Thoracic aorta (tissue), 2 donors: Measurements from ENCODE around the gene ENKD1. TPM values are rescaled to one million over a fixed set of nuclear protein-coding genes. Genes with fewer than 3 reads are reported as not detected.

Experiments
- ATAC-seq: fragments of 150-250 bp; one replicate; pipeline ENCODE4 v1.8.0; 2017; ENCODE audit warnings: low read depth; ENCODE audit not compliant: insufficient number of reproducible peaks, low FRiP score
- DNase-seq: peaks from one replicate; pipeline ENCODE4 v3.0.0-alpha.2; 2020; ENCODE audit warnings: low spot score
- H3K27ac ChIP-seq, 2 donors: fragments of 200-600 bp; sonication (generic); 1 replicate in 1 of 2; 2 replicates in 1 of 2; pipeline ENCODE4 v1.5.1; 2016; ENCODE audit warnings: mild to moderate bottlenecking in 2 of 2, moderate library complexity in 2 of 2
- H3K27me3 ChIP-seq: fragments of 200-600 bp; sonication (generic); replicated peaks from 2 replicates; pipeline ENCODE4 v1.6.0; 2016; ENCODE audit warnings: mild to moderate bottlenecking; ENCODE audit not compliant: insufficient read depth
- H3K36me3 ChIP-seq: fragments of 200-600 bp; sonication (generic); one replicate; pipeline ENCODE4 v1.5.1; 2016
- H3K4me1 ChIP-seq, 2 donors: fragments of 200-600 bp; sonication (generic); 1 replicate in 1 of 2; 2 replicates in 1 of 2; pipeline versions ENCODE4 v1.5.1 to v1.6.0; 2016; ENCODE audit warnings: low read depth in 2 of 2, mild to moderate bottlenecking in 1 of 2; ENCODE audit not compliant: control insufficient read depth in 1 of 2
- H3K4me3 ChIP-seq: fragments of 200-600 bp; sonication (generic); 2 replicates; pipeline ENCODE4 v1.5.1; 2016; ENCODE audit warnings: mild to moderate bottlenecking
- H3K9me3 ChIP-seq: fragments of 200-600 bp; sonication (generic); 2 replicates; pipeline ENCODE4 v1.5.1; 2016
- CTCF ChIP-seq: fragments of 200-600 bp; sonication (generic); IDR thresholded peaks from one replicate; pipeline ENCODE4 v1.5.1; 2019; ENCODE audit warnings: antibody characterized with exemption
- total RNA-seq, 2 donors: library from RNA; depleted of rRNA; stranded (reverse); fragments of >200 nt; gene quantifications; one replicate each; pipeline versions ENCODE4 v1.1.0 to v1.2.3, GENCODE V29; 2016

The ENKD1 gene
- total RNA-seq, 2 donors from 2014 or later: 15.4 to 17.6 TPM

- Histone ChIP-seq H3K9me3 (no peaks in the 10 kb centered on the region), H3K36me3 (no peaks in the 10 kb centered on the region), H3K4me3 (no peak overlapping the region), H3K4me1 (no peaks in the 10 kb centered on the region), H3K27ac (no peak overlapping the region), H3K27me3 (no peaks in the 10 kb centered on the region)
- DNase-seq: no peak
- TF ChIP-seq CTCF: no peak
- ATAC-seq: no peak
These were observed 37.1 kb upstream of the ENKD1 start for GRCh38 chr16:67703626-67704025.

GRCh38 chr16:67702130-67702529 lies 35.6 kb upstream of the ENKD1 start:
- H3K27ac ChIP-seq: no peak overlapping the region
- DNase-seq (no peak), ATAC-seq (no peak)
- no peaks in the 10 kb centered on the region for H3K9me3 ChIP-seq
- H3K27me3 ChIP-seq: no peaks in the 10 kb centered on the region
- H3K4me1 ChIP-seq: no peaks in the 10 kb centered on the region
- TF ChIP-seq CTCF: no peak
- H3K36me3 ChIP-seq: peaks cover 5% of the 10 kb centered on the region
- no peak overlapping the region for H3K4me3 ChIP-seq

GRCh38 chr16:67701420-67701819 lies 34.9 kb upstream of the ENKD1 start:
- no peak for TF ChIP-seq CTCF
- ATAC-seq: no peak

GRCh38 chr16:67699265-67699664 lies 32.7 kb upstream of the ENKD1 start:
- no peaks in the 10 kb centered on the region for H3K4me1 ChIP-seq
- H3K27me3 ChIP-seq: no peaks in the 10 kb centered on the region
- H3K9me3 ChIP-seq: no peaks in the 10 kb centered on the region
- no peak overlapping the region for H3K4me3 ChIP-seq
- H3K36me3 ChIP-seq: peaks cover 5% of the 10 kb centered on the region
- no peak for TF ChIP-seq CTCF
- no peak overlapping the region for H3K27ac ChIP-seq
- ATAC-seq: no peak
- DNase-seq: no peak

More at GRCh38 chr16:67701420-67701819, 34.9 kb upstream of the ENKD1 start:
- Histone ChIP-seq H3K27ac (no peak overlapping the region), H3K4me1 (no peaks in the 10 kb centered on the region), H3K36me3 (peaks cover 5% of the 10 kb centered on the region), H3K4me3 (no peak overlapping the region), H3K27me3 (no peaks in the 10 kb centered on the region), H3K9me3 (no peaks in the 10 kb centered on the region)
- no peak for DNase-seq

- Histone ChIP-seq H3K4me1 (no peaks in the 10 kb centered on the region), H3K36me3 (peaks cover 5% of the 10 kb centered on the region), H3K4me3 (no peak overlapping the region), H3K27ac (no peak overlapping the region), H3K9me3 (no peaks in the 10 kb centered on the region), H3K27me3 (no peaks in the 10 kb centered on the region)
- no peak for TF ChIP-seq CTCF
- no peak for DNase-seq
- no peak for ATAC-seq
These were observed 31.1 kb upstream of the ENKD1 start for GRCh38 chr16:67697422-67698185.
